Dedifferentiated amniotic fluid mesenchymal stem cell (primary cell): ENCODE results near the gene USP34.
"Not testable (repeated sequence)": the region's sequence is repeated elsewhere in the genome, so short reads cannot be mapped to it uniquely, and the experiment has no call there.

ENCODE experiments used
- DNase-seq: peaks from one replicate; pipeline ENCODE4 v3.0.0-alpha.2; 2016; ENCODE audit errors: extremely low spot score

The USP34 gene

GRCh38 chr2:61460163-61460562, 10.7 kb downstream of the USP34 start:
- peak; percentile 71 for DNase-seq

DNA sequence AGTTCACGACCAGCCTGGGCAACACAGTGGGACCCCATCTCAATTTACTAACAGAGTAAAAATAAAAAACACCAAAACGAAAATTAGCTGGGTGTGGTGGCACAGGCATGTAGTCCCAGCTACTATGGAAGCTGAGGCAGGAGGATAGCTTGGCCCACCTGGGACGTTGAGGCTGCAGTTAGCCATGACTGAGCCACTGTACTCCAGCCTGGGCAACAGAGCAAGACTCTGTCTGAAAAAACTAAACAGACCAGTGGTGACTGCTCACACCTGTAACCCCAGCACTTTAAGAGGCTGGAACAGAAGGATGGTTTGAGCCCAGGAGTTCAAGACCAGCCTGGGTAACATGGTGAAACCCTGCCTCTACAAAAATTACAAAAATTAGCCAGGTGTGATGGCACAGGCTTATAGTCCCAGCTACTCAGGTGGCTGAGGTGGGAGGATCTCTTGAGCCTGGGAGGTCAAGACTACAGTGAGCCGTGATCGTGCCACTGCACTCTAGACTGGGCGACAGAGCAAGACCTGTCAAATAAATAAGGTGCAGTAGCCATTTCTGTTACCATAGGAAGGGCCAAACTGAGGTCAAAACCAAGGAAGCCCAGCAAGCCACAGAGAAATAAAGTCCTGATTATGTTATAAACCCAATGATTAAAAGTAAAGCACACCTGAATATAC, 14.0 kb downstream of the USP34 start:
- no peak for DNase-seq

- no peak for DNase-seq
Observed at GRCh38 chr2:61456070-61456745, 14.7 kb downstream of the USP34 start.

DNA sequence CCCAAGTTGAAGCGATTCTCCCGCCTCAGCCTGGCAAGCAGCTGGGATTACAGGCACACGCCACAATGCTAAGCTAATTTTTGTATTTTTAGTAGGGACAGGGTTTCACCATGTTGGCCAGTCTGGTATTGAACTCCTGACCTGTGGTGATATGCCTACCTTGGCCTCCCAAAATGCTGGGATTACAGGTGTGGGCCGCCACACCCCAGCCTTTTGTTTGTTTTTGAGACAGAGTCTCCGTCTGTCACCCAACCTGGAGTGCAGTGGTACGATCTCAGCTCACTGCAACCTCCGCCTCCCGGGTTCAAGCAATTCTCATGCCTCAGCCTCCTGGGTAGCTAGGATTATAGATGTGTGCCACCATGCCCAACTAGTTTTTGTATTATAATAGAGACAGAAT, 15.9 kb downstream of the USP34 start:
- DNase-seq = not testable (repeated sequence)

DNA sequence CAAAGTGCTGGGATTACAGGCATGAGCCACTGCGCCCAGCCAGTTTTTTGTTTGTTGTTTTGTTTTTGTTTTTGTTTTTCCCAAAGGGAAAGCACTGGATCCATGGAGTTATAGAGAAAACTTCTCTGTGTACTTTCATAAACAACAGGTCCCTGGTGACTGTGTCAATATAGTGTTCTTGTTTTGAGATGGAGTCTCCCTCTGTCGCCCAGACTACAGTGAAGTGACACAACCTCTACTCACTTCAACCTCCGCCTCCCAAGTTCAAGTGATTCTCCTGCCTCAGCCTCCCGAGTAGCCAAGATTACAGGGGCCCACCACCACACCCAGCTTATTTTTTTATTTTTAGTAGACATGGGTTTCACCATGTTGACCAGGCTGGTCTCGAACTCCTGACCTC, 16.5 kb downstream of the USP34 start:
- DNase-seq = no peak

DNA sequence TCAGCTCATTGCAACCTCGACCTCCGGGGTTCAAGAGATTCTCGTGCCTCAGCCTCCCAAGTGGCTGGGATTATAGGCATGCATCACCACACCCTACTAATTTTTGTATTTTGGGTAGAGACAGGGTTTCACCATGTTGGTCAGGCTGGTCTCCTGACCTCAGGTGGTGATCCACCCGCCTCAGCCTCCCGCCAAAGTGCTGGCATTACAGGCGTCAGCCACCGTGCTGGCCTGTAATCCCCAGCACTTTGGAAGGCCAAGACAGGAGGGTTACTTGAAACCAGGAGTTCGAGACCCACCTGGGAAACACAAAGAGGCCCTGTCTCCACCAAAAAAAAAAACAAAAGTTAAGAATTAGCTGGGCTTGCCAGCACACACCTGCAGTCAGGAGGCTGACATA, 18.5 kb downstream of the USP34 start:
- no peak for DNase-seq

DNA sequence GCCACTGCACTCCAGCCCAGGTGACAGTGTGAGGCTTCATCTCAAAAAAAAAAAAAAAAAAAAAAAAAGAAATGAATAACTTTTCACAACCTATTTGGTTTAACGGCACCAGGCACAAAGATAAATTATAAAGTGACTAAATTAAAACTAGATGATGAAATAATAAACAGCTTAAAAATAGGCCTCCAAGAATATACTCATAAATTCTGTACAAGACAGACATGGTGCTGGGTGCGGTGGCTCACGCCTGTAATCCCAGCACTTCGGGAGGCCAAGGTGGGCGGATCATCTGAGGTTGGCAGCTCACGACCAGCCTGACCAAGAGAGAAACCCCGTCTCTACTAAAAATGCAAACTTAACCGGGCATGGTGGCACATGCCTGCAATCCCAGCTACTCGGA, 19.7 kb downstream of the USP34 start:
- no peak for DNase-seq

DNA sequence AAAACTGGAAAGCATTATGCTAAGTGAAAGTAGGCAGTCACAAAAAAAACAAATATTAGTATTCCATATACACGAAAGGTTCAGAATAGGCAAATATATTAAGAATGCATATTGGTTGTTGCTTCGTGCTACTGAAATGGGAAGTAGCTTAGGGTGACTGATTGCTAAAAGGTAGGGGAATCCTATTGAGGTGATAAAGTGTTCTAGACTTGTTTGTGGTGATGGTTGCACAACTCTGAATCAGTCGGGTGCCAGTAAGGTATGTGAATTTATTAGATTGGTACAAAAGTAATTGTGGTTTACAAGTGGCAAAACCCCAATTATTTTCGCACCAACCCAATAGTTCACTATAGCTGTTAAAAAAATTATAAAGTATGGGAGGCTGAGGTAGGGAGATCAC, 20.7 kb downstream of the USP34 start:
- DNase-seq = no peak

DNA sequence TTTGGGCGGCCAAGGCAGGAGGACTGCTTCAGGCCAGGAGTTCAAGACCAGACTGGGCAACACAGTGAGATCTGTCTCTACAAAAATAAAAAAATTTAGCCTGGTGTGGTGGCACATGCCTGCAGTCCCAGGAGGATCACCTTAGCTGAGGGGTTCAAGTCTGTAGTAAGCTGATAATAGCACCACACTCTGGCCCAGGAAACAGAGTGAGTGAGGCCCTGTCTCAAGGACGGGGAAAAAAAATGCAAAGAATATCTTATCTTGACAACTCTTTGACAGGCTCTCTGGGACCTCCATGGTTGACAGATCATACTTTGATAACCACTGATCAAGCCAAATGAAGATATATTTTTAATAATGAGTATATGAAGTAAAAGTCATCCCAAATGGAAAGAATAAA, 22.7 kb downstream of the USP34 start:
- DNase-seq = no peak

DNA sequence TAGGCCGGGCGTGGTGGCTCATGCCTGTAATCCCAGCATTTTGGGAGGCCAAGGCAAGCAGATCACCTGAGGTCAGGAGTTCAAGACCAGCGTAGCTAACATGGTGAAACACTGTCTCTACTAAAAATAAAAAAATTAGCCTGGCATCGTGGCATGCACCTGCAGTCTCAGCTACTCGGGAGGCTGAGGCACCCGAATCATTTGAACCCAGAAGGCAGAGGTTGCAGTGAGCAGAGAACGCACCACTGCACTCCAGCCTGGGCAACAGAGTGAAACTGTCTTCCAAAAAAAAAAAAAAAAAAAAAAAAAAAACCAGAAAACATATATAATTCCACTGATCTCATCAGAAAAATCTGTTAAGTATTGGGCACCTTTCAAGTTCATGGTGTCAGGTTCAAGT, 23.9 kb downstream of the USP34 start:
- not testable (repeated sequence) for DNase-seq

GRCh38 chr2:61443342-61444041, 27.4 kb downstream of the USP34 start:
- DNase-seq = no peak

DNA sequence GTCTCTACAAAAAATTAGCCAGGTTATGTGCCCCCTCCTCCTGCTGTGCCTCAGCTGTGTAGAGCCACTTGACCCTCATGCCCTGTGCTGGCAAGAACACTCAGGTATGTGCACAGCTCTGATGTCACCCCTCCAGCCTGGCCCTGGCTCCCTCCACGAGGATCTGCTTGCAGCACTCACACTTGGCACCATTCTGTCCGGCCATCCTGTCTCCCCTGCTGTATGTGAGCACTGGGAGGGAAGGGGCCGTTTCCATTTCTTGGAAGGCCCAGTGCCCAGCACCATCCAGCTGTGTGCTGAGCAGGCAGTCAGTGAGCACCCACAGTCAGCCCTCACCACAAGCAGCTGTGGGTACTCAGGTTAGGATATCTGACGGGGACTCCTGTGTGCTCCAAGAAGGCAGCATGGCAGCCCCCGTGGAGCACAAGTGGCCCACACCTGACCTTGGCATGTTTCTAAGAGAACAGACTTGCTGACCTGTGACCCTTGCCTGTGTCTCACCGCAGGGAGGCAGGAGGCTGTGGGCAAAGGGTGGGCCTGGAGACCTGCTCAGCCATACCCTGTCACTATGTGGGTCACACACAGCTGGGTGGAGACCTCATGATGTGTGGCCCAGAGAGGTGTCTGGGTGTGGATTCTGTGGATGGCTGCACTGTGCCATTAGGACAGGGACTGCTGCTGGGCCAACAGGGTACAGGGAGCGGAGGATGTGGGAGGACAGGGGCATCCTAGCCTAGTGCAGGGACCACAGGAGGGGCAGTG, 31.5 kb downstream of the USP34 start:
- DNase-seq = no peak

GRCh38 chr2:61438670-61439069, 32.2 kb downstream of the USP34 start:
- no peak for DNase-seq

DNA sequence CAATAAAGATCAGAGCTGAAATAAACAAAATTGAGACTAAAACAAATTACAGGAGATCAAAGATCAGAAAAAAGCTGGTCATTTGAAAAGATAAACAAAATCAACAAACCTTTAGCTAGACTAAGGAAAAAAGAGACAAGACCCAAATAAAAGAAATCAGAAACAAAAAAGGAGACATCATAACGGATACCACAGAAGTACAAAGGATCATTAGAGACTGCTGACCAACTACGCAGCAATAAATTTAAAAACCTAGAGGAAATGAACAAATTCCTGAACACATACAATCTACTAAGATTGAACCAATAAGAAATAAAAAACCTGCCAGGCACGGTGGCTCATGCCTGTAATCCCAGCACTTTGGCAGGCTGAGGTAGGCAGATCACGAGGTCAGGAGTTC, 33.7 kb downstream of the USP34 start:
- DNase-seq = no peak

DNA sequence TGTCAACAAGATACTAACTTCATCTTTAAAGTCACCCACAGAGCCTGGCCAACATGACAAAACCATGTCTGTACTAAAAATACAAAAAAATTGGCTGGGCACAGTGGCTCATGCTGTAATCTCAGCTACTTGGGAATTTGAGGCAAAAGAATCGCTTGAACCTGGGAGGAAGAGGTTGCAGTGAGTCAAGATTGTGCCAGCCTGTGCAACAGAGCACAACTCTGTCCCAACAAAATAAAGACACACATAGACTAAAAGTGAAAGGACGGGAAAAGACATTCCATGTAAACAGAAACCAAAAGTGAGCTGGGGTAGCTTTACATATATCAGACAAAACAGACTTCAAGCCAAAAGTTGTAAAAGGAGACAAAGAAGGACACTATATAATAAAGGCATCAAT, 34.8 kb downstream of the USP34 start:
- no peak for DNase-seq

GRCh38 chr2:61435291-61435690, 35.6 kb downstream of the USP34 start:
- no peak for DNase-seq

DNA sequence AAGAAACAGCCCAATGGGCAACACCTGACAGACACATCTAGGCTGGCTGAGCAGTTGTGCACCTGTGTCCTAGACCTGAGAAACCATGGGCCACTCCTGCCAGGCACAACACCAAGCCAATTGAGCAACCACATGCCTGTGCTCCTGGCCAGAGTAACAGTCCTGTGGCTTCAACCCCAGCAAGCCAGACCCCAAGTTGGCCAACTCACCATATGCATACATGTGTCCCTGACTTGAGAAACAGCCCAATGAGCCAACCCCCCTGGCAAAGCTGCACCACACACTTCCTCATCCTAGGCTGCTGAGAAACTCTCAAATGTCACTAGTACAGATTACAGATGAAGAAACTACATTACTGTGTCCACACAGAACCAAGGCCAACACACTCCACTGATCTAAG, 36.6 kb downstream of the USP34 start:
- DNase-seq = no peak

DNA sequence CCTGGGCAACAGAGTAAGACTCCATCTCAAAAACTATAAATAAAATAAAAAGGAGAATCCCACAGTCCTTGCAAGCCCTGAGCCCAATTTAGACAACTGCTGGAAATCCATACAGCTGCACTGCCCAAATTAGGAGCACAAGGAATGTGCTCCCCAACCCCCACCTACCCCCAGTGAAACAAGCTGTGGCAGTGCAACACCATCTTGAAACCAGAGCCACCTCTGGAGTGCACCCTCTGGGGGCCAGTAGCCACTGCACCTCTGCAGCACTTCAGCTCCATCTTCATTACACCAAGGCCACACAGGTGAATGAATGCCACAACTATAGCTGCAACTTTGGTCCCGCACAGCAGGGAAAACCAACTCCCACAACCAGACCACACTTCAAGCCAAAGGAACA, 37.3 kb downstream of the USP34 start:
- no peak for DNase-seq

GRCh38 chr2:61432990-61433389, 37.9 kb downstream of the USP34 start:
- no peak for DNase-seq

DNA sequence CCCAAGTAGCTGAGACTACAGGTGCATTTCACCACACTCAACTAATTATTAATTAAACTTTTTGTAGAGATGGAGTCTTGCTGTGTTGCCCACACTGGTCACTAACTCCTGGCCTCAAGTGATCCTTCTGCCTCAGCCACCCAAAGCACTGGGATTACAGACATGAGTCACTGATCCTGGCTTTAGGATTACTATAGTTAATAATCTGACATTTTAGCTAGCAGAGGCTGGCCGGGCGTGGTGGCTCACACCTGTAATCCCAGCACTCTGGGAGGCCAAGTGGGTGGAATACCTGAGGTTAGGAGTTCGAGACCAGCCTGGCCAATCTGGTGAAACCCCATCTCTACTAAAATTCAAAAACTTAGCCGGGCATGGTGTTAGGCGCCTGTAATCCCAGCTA, 39.5 kb downstream of the USP34 start:
- DNase-seq = no peak

DNA sequence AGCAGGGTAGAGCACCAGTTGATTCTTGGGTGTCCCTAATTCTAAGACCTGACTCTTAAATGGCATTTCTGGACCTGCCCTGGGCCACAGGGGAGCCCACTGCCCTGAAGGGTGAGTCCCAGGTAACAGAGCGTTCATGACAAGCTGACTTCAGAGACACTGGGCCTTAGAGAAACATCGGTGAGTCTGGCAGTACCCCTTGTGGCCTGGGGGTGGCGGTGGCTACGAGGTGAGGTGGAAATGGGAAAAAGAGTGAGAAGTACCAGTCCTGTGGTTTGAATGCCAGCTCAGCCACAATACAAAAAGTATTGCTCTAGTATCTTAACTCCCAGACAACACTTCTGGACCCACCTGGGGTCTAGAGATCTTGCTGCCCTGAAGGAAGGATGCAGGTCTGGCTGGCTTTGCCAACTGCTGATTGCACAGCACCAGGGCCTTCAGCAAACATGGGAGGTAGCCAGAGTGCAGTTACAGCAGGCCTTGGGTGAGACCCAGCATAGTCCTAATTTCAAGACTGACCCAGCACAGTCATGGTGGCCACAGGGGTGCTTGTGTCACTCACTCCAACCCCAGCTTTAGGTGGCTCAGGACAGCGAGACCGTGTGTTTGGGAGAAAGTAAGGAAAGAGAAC, 44.5 kb downstream of the USP34 start:
- DNase-seq = no peak

GRCh38 chr2:61425605-61426155, 45.2 kb downstream of the USP34 start:
- DNase-seq = no peak
